NOMO-1 treated with DMSO at 0.1 percent for 48 hours (cell line): Measurements from ENCODE around the gene RNU6-9.

Experiments used
- DNase-seq: peaks from one replicate; lab custom pipeline; 2025; ENCODE audit not compliant: unreplicated experiment; lab: John Stamatoyannopoulos, UW

The RNU6-9 gene

DNA sequence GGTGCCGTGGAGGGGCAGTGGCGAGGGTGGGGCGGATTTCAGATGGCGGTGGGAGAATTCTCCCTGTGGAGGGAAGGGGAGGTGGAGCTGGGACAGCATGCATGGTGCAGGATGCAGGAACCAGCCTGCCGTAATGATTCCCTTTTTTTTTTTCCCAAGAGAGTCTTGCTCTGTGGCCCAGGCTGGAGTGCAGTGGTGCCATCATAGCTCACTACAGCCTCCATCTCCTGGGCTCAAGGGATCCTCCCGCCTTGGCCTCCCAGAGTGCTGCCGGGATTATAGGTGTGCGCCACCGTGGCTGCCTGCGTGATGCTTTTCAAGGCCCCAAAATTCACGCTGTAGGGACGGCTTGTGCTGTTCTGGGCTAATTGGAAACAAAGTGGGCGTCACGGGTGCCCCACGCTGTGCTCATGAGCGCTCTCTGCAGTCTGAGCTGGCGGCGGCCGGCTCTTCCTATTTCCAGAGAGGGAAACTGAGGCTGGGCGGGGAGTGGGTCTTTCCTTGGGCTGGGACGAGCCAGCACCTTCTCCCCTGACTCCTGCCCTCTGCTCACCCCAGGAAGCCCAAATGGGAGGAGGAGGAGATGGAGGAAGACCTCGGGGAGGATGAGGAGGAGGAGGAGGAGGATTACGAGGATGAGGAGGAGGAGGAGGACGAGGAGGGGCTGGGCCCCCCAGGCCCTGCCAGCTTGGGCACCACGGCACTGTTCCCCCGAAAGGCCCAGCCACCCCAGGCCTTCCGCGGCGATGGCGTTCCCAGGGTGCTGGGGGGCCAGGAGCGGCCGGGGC, 38.8 kb downstream of the RNU6-9 start:
- no peak for DNase-seq

DNA sequence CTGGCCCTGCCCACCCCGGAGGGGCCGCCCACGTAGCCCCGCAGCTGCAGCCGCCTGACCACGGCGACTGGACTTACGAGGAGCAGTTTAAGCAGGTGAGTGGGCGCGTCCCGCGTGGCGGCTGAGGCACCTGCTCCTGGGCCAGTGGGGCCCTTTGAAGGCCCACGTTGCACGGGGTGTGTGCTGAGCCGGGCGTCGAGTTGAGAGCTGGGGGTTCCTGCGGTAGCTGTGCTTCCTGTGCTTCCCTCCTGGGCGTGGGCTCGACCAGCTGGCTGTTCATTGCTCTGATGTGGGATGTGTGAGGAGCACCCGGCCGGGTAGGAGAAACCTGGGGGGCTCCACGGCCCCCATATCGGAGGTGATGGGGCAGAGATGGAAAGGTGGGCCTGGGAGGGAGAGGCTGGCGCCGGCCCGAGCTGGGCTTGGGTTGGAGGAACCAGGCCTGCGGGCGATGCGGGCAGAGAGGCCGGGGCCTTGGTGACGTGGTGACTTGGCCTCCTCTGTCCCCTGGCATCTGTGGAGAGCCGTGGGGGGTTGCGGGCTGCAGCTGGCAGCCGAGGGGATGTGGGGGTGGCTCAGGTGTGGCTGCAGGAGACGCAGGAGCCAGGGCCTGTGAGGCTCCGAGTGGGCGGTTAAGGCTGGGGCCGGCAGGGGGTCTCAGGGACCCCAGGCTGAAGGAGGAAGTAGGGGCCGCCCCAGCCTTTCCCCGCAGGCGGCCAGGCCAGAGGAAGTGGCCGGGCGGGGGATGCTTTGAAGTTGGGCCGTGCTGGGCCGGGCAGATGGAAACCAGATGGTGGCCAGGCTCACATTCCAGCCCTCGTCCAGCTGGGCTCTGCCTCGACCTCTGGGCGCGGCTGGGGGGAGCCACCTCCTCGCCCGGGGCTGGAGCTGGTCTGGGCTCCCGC, 39.6 kb downstream of the RNU6-9 start:
- DNase-seq = no peak

DNA sequence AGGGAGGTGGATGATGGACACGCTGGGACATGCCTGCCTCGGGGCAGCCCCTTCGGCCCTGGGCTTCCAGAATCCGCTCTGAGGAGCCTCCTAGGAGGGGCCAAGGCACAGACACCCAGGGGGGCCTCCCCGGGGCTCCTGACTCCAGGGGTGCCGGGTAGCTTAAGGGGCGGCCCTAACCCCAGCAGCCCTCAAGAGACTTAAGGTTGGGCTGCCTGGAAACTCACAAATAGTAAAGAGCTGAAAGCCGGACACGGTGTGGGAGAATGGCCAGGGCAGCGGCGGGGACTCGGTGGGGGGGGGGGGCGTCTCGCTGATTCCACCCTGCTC, 40.2 kb downstream of the RNU6-9 start:
- DNase-seq = no peak

DNA sequence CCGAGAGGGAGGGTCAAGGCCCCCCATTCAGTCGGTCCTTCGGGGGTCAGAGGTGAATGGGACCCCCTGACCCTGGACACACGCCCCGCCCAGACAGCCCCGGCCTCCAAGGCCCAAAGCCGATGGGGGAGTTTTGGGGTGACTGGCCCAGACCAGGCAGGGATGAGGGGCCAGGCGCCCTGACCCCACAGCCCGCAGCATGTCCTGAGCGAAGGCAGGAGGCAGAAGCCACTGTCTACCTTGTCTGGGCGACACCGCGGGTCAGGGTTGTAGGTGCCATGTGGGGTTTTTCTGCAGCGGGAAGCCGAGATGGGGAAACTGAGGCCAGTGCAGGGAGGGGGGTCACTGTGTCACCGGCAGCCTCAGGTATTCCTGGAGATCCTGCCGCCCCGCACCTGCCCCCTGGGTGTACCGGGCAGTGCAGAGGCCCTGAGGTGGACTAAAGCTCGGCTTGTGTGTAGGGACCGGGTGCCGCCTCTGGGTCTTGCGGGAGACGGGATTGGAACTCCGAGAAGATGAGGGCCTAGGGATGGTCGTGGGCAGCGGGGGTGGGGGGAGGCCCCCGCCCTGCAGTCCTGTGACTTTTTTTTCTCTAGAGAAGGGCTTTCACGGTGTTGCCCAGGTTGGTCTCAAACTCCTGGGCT, 41.0 kb downstream of the RNU6-9 start:
- no peak for DNase-seq

DNA sequence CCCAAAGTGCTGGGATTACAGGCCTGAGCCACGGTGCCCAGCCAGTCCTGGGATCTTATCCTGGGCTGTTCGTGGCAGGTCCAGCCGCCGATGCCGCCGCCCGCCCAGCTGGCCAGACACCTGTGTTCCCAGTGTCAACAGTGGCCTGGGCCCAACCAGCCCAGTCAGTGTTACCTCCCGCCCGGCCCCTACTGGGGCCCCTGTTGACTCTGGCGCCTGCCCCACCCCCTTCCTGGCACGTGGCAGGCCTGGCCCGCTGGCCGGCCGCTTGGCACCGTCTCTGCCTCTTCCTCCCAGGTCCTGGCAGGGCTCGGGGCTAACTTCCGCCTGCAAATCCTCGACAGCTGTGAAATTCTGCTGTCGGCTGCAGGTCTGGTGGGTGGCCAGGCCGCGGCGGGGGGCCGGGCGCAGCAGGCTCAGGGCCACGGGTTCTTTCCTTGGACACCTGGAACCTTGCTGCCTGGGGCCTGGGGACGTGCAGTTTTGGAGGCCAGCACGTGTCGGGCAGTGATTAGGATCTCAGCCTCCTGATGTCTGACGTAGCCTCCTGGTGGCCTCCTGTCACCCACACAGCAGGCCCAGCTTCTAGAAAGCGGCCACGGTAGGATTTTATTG, 41.7 kb downstream of the RNU6-9 start:
- DNase-seq = no peak

DNA sequence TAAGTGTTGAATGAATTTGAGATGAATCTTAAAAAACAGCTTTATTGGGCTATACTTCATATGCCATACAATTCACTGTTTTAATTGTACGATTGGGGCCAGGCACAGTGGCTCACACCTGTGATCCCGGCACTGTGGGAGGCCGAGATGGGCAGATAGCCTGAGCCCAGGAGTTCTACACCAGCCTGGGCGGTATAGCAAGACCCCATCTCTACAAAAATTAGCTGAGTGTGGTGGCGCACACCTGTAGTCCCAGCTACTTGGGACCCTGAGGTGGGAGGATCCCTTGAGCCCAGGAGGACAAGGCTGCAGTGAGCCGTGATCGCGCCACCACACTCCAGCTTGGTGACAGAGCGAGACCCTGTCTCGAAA, 42.9 kb downstream of the RNU6-9 start:
- DNase-seq = no peak

DNA sequence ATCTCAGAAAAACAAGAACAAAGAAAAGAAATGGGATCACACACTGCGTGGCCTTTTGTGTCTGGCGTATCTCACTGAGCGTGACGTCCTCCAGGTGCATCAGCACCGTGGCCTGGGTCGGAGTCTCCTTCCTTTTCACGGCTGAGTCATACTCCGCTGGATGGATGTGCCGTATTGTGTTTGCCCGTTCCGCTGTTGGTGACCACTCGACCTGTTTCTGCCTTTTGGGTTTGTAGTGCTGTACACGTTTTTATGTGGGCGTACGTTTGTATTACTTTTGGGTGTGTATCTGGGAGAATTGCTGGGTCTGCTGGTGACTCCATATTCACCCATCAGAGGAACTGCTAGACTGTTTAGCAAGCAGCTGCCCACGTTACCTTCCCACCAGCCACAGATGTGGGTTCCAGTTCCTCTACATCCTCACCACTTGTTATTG, 44.0 kb downstream of the RNU6-9 start:
- no peak for DNase-seq

DNA sequence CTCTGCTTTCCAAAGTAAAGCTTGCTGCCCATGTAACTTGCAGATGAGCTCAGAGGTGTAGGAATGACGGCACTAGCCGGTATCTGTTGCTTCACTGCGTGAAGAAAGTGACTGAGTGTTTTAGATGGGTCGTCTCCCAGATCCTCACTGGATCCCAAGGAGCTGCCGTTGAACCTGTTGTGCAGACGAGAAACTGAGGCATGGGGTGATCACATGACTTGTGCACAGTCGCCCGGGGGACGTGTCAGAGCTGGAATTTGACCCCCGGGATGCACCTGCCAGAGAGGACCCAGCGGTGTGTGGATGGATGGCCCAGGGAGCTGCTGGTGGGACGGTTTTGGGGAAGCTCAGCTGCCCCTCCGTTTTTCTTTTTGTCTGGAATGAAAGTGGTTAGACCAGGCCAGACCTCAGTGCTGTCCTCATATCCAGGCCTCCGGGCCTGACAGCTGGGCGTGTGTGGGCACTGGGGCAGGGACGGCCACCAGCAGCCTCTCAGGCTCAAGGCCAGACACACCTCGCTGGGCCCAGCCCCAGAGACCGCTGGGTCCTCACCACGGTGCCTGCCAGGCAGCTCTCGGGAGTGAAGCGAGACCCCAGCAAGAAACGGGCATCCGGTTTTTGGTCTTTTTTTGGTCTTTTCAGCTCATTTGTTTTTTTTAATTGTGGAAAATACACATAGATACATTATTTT, 45.1 kb downstream of the RNU6-9 start:
- DNase-seq = no peak

DNA sequence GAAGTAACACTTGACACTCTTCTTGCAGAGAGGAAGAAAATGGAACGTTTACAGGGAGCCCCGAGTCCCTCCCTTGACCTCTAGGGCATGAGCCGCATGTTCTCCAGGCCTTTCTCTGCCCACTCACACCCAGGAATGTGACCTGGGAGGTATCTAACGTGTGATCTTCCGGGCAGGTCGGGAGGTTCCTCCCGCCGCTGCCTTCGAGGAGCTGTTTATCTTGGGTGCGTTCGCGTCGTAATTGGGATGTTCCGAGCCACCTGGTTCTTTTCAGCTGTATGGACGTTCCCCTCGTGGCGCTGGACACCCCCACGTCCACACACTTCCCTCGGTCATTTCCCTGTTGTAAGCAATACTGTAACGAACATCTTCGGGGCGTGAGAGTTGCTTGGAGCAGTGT, 46.2 kb downstream of the RNU6-9 start:
- DNase-seq = no peak

DNA sequence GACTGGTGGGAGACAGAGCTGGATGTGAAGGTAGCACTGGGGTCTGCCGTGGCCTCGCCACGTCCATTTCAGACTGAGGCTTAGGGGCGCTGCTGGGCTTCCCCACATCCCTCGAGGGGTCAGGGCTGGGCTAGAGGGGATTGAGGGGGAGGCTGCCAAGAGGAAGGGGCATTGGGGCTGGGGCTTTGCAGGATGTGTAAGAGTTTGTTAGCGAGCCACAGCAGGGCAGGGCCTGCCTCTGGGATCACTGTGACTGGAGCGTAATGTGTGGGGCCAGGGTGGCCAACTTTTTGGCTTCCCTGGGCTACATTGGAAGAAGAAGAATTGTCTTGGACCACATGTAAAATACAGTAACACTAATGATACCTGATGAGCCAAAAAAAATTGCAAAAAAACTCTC, 46.6 kb downstream of the RNU6-9 start:
- DNase-seq = no peak

DNA sequence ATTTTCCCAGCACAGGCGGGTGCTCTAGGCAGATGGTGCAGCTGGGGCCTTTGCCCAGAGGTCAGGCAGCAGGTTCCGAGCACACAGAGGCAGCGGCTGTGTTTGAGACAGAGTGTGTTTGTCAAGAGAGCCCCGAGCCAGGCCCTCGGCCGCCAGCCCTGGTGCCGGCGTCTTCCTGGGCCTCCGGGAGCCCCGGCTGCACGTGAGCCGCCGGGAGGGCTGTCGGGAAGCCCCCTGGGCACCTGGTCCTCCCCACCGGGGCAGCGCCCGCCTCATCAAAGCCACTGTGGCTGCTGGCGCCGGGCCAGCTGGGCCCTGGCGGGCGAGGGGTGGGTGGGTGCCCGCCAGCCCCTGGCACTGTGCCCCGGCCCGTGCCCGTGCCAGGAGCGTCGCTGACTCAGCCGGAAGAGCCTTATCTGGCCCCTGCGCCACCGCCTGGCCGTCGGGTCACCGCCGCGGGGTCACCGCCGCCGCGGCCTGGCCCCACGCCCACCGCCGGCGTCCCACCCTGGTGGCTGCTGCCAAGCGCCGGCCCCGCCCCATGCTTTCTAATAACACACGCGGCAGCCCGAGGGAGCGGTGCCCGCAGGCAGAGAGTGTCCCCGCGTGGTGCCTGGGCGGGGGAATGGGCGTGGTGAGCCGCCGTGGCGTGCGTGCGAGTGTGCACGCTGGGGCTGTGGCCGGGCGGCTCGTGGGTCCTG, 47.5 kb downstream of the RNU6-9 start:
- no peak for DNase-seq

DNA sequence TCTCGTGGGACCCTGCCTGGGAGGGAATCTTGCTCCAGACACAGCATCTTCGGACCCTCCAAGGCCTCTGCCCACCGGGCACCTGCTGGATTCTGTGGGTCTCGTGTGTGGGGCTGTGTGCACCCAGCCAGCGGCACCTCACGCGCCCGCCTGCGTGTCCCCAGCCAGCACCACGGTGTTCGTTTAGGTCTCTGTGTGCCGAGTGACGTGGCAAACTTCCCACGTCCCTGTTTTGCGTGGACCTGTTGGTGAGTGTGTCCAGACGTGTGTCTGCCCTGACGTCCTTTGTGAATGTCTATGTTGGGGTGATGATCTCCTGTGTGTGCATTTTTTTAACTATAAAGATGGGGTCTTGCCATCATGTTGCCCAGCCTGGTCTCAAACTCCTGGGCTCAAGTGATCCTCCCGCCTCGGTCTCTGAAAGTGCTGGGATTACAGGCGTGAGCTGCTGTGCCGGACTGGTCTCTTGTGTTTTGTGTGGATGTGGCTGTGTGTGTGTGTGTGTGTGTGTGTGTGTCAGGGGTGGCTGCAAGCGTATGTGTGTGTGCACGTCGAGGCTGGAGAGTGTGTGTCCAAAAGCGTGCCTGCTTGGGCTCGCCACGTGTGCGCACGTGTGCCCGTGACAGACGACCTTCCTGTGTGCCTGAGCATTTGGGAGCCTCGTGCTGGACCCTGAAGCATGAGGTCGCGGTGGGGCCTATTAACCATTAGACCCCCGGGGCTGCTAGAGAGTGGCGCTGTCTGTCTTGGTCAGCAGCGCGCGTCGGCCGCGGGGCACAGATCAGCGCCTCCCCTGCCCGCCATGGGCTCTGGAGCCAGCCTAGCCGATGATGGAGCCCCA, 48.2 kb downstream of the RNU6-9 start:
- DNase-seq = no peak

DNA sequence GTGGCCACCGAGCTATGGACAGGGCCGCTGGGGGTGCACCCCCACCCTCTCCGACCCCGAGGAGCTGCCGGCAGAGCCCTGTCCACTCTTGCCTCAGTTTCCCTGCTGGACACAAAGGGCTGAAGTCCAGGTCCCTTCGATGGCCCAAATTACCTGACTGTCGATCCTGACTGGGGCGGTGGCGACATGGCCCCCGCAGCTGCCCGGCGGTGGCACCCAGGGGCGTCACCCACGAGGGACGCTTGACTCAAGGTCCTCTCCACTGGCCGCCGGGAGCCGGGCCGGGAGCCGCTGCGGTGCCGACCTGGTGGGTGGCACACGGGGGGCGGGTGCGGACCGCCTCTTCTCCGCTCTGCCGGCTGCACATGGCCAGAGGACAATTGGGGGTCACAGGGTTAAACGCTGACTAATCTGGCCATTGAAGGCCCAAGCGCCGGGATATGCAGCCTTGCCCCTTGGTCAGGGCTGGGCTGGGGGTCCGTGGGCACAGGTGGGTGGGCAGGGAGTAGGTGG, 48.9 kb downstream of the RNU6-9 start:
- DNase-seq = no peak
